ENCODE data around the gene BACE1.

DNA sequence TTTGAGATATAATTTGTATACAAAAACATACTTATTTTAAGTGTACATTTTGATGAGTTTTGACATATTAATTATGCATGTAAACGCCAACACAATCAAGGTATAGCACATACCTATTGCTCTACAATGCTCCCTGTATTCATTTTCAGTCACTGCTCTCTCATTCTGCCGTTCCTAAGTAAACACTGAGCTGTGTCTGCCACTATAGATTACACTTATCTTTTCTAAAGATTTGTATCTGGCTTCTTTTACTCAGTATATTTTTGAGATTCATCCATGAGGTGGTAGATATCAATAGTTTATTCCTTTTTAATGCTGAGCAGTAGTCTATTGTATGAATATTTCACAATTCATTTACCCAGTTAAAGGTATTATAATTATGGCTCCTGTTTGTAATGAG, 50.3 kb downstream of the BACE1 start:
- TF ChIP-seq, protein P1, sequence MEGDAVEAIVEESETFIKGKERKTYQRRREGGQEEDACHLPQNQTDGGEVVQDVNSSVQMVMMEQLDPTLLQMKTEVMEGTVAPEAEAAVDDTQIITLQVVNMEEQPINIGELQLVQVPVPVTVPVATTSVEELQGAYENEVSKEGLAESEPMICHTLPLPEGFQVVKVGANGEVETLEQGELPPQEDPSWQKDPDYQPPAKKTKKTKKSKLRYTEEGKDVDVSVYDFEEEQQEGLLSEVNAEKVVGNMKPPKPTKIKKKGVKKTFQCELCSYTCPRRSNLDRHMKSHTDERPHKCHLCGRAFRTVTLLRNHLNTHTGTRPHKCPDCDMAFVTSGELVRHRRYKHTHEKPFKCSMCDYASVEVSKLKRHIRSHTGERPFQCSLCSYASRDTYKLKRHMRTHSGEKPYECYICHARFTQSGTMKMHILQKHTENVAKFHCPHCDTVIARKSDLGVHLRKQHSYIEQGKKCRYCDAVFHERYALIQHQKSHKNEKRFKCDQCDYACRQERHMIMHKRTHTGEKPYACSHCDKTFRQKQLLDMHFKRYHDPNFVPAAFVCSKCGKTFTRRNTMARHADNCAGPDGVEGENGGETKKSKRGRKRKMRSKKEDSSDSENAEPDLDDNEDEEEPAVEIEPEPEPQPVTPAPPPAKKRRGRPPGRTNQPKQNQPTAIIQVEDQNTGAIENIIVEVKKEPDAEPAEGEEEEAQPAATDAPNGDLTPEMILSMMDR (IDR thresholded peaks at IDR 0.05): no peak
- no peak for TF ChIP-seq EZH2 (IDR thresholded peaks at IDR 0.05)

Data from neural progenitor cell (in vitro differentiated cells).